ENCODE results near the gene CYGB. TPM values are rescaled to one million over a fixed set of nuclear protein-coding genes. Genes with fewer than 3 reads are reported as not detected.

The CYGB gene
- total and polyA plus RNA-seq, 9 of the 15 experiments (the other 6 are each of a cell fraction or from before 2014, with no cell fraction given), result 0.08 to 0.95 (median 0.18) TPM; not detected in 5

GRCh38 chr17:76529224-76530094 is 8.1 kb downstream of the CYGB start (continued):
- no peak for TF ChIP-seq E2F1 (CRISPR knock-in tag; IDR thresholded peaks at IDR 0.05)
- TF ChIP-seq ZMIZ1 (IDR thresholded peaks at IDR 0.05; ENCODE audit: low read depth in 2 of 2, low read length in 2 of 2), result no peak
- peak; percentile 33 for TF ChIP-seq CCNT2 (IDR thresholded peaks at IDR 0.05; ENCODE audit: borderline replicate concordance, extremely low read depth, insufficient read length, low read depth, low read length)
- TF ChIP-seq SPI1 (IDR thresholded peaks at IDR 0.05; ENCODE audit: borderline replicate concordance, low read depth, low read length), result no peak
- TF ChIP-seq KLF1 (tag; IDR thresholded peaks at IDR 0.05), result no peak
- TF ChIP-seq ZFP30 (CRISPR knock-in tag; IDR thresholded peaks at IDR 0.05; ENCODE audit: borderline replicate concordance), result no peak
- no peak for TF ChIP-seq CCAR2 (IDR thresholded peaks at IDR 0.05; ENCODE audit: low read depth, low read length)
- TF ChIP-seq PTTG1 (tag; IDR thresholded peaks at IDR 0.05; ENCODE audit: low read depth), result no peak
- peak; percentile 16; the same call in 1 of the 2 replicates for TF ChIP-seq CTBP1 (IDR thresholded peaks at IDR 0.05; ENCODE audit: borderline replicate concordance)
- TF ChIP-seq ZEB2 (IDR thresholded peaks at IDR 0.05), result no peak
- TF ChIP-seq EWSR1 (IDR thresholded peaks at IDR 0.05; ENCODE audit: borderline replicate concordance, low read depth, partially characterized antibody), result no peak
- TF ChIP-seq ZNF609 (CRISPR knock-in tag; IDR thresholded peaks at IDR 0.05; ENCODE audit: borderline replicate concordance), result no peak
- TF ChIP-seq MTA2 (IDR thresholded peaks at IDR 0.05; ENCODE audit: low read depth), result no peak
- TF ChIP-seq RFX5 (IDR thresholded peaks at IDR 0.05; ENCODE audit: low read depth, low read length), result no peak

Measured in K562 (cell line).